ENCODE data around the gene GOLGB1. TPM values are rescaled to one million over a fixed set of nuclear protein-coding genes. Genes with fewer than 3 reads are reported as not detected.
"Not testable (repeated sequence)": the region's sequence is repeated elsewhere in the genome, so short reads cannot be mapped to it uniquely, and the experiment has no call there.

The GOLGB1 gene, protein sequence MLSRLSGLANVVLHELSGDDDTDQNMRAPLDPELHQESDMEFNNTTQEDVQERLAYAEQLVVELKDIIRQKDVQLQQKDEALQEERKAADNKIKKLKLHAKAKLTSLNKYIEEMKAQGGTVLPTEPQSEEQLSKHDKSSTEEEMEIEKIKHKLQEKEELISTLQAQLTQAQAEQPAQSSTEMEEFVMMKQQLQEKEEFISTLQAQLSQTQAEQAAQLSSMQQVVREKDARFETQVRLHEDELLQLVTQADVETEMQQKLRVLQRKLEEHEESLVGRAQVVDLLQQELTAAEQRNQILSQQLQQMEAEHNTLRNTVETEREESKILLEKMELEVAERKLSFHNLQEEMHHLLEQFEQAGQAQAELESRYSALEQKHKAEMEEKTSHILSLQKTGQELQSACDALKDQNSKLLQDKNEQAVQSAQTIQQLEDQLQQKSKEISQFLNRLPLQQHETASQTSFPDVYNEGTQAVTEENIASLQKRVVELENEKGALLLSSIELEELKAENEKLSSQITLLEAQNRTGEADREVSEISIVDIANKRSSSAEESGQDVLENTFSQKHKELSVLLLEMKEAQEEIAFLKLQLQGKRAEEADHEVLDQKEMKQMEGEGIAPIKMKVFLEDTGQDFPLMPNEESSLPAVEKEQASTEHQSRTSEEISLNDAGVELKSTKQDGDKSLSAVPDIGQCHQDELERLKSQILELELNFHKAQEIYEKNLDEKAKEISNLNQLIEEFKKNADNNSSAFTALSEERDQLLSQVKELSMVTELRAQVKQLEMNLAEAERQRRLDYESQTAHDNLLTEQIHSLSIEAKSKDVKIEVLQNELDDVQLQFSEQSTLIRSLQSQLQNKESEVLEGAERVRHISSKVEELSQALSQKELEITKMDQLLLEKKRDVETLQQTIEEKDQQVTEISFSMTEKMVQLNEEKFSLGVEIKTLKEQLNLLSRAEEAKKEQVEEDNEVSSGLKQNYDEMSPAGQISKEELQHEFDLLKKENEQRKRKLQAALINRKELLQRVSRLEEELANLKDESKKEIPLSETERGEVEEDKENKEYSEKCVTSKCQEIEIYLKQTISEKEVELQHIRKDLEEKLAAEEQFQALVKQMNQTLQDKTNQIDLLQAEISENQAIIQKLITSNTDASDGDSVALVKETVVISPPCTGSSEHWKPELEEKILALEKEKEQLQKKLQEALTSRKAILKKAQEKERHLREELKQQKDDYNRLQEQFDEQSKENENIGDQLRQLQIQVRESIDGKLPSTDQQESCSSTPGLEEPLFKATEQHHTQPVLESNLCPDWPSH (N-terminal part only)
- 13.0 TPM for polyA plus RNA-seq (2013, experiment 1 of 2)
- polyA plus RNA-seq (2013, experiment 2 of 2) = 17.4 TPM

DNA sequence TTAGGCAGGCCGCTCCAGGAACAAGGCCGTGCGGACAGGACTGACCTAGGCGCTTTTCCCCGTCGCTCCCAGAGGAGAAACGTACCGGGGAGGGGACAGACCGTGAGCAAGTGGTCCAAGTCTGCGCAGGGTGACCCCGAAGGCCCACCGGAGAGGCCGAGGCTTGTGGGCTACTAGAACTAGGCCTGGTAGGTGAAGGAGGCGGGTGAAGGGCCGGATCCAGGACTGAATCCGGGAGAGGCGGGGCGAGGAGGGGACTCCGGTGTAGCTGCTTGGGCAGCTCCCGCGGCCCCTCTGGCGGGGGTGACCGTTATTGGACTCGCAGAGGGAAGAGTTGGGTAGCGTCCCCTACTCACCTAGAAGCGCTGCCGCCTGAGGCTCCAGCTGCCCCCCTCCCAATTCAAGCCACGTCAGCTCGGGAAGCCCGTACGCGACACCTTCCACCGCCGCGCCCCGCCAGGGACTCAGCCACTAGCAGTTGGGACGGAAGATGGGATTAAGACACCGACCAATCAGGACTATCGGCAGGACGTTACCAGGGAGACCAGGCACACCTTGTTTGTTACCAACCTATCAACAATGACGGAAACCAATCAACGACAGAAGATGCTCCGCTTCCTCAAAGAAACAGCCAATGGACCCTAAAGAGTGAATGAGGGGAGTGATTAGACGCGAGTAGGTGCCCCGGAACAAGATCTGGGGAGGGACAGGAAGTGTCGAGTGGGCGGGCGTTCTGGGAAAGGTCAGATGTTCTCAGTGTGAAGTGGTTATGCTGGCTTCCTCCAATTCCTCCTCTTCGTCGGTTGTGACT lies at the start of gene GOLGB1:
Gene GOLGB1 (minus strand): TSS at position 466 of the 811 bp plus-strand sequence. CDS start 18,770 bp downstream, outside the sequence.
- peak within 1 kb of the TSS; percentile 81 for H3K27ac ChIP-seq (ENCODE audit: low read depth, low read length)
- H3K36me3 ChIP-seq (ENCODE audit: insufficient read depth, low read length) = no peaks in the 10 kb centered on the region
- peaks cover 14% of the 10 kb centered on the region; the same call in 1 of the 2 replicates for H3K4me1 ChIP-seq (ENCODE audit: insufficient read depth, low read length)
- H3K9ac ChIP-seq (ENCODE audit: low read depth, low read length) = peak within 1 kb of the TSS; percentile 92
- H3K9me3 ChIP-seq (ENCODE audit: insufficient read depth, low read depth, low read length) = no peaks in the 10 kb centered on the region
- peaks cover 5% of the 10 kb centered on the region; the same call in 1 of the 2 replicates for H3K27me3 ChIP-seq (ENCODE audit: insufficient read depth, low read length)
- H3K4me3 ChIP-seq (ENCODE audit: low read length) = peak within 1 kb of the TSS; percentile 88
- WGBS = under 1% methylated on average over 51 of the region's 51 CpGs

GRCh38 chr3:121796970-121797369 lies 47.4 kb upstream of the GOLGB1 start:
- no peak overlapping the region for H3K9ac ChIP-seq (ENCODE audit: low read depth, low read length)
- no peaks in the 10 kb centered on the region for H3K27me3 ChIP-seq (ENCODE audit: insufficient read depth, low read length)
- no peak overlapping the region for H3K27ac ChIP-seq (ENCODE audit: low read depth, low read length)
- no CpG with 5 or more reads among the region's 1 CpG for WGBS
- no peaks in the 10 kb centered on the region for H3K4me1 ChIP-seq (ENCODE audit: insufficient read depth, low read length)
- H3K9me3 ChIP-seq (ENCODE audit: insufficient read depth, low read depth, low read length) = no peaks in the 10 kb centered on the region
- H3K4me3 ChIP-seq (ENCODE audit: low read length) = no peak overlapping the region
- peaks cover 70% of the 10 kb centered on the region for H3K36me3 ChIP-seq (ENCODE audit: insufficient read depth, low read length)

DNA sequence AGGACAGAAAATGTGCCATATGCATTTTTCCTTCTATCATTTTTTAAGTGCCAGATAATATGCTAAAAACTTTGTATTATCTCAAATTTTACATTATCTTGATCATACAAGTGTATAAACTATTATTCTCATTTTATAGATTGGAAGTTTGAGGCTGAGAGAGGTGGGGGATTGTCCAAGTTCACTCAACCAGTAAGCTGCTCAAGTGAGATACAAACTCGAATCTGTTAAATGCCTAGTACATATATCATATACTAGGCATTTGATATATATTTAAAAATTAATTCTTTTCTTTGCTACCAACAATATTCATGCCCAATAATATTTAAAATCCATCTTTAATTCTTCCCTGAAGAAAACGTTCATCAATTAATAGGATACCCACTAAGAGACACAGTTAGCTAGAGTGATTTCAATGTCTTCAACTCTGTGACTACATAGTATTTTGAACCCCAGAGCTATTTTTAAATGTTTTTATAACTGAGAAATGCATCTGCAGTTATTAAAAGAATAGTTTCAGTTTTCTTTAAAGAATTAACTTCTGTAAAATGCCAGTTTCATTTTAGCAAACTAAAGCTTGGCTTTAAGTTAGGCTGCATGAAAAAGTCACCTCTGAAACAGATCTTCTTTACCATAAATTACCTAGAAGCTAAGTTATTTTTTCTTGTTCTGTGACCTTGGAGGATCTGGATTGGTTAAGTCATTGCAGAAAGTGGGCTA lies 44.9 kb upstream of the GOLGB1 start:
- WGBS = 100% methylated on average over 1 of the region's 2 CpGs
- Histone ChIP-seq H3K27ac (ENCODE audit: low read depth, low read length) (no peak overlapping the region), H3K4me1 (ENCODE audit: insufficient read depth, low read length) (no peaks in the 10 kb centered on the region), H3K4me3 (ENCODE audit: low read length) (no peak overlapping the region), H3K9me3 (ENCODE audit: insufficient read depth, low read depth, low read length) (no peaks in the 10 kb centered on the region), H3K9ac (ENCODE audit: low read depth, low read length) (no peak overlapping the region), H3K36me3 (ENCODE audit: insufficient read depth, low read length) (peaks cover 70% of the 10 kb centered on the region), H3K27me3 (ENCODE audit: insufficient read depth, low read length) (no peaks in the 10 kb centered on the region)

- H3K9ac ChIP-seq (ENCODE audit: low read depth, low read length) = no peak overlapping the region
- no peak overlapping the region for H3K27ac ChIP-seq (ENCODE audit: low read depth, low read length)
- 93% methylated on average over 3 of the region's 3 CpGs for WGBS
- no peaks in the 10 kb centered on the region for H3K9me3 ChIP-seq (ENCODE audit: insufficient read depth, low read depth, low read length)
- H3K4me1 ChIP-seq (ENCODE audit: insufficient read depth, low read length) = no peaks in the 10 kb centered on the region
- H3K27me3 ChIP-seq (ENCODE audit: insufficient read depth, low read length) = no peaks in the 10 kb centered on the region
- H3K36me3 ChIP-seq (ENCODE audit: insufficient read depth, low read length) = peaks cover 71% of the 10 kb centered on the region
- no peak overlapping the region for H3K4me3 ChIP-seq (ENCODE audit: low read length)
These were observed 43.5 kb upstream of the GOLGB1 start for GRCh38 chr3:121793078-121793477.

DNA sequence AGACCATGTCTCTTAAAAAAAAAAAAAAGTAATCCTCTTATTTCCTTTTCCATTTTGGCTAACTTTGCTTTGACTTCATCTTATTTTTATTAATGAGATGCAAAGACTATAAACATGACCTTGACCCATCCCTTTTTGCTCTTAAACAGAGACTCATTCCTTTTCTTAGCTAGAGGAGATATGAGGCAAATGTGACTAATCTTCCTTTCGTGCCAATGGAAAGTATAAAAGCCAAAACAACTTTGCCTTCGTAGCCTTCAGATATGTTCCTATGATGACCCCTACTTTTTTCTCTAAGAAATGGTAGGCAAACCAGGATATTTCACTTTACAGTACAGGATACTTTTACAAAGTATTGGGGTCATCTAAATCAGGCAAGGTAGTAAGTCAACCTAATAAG lies 36.9 kb upstream of the GOLGB1 start:
- H3K9ac ChIP-seq (ENCODE audit: low read depth, low read length) = no peak overlapping the region
- peaks cover 87% of the 10 kb centered on the region for H3K36me3 ChIP-seq (ENCODE audit: insufficient read depth, low read length)
- H3K4me1 ChIP-seq (ENCODE audit: insufficient read depth, low read length) = no peaks in the 10 kb centered on the region
- no peaks in the 10 kb centered on the region for H3K27me3 ChIP-seq (ENCODE audit: insufficient read depth, low read length)
- no peak overlapping the region for H3K4me3 ChIP-seq (ENCODE audit: low read length)
- WGBS = 97% methylated on average over 2 of the region's 2 CpGs
- no peak overlapping the region for H3K27ac ChIP-seq (ENCODE audit: low read depth, low read length)
- H3K9me3 ChIP-seq (ENCODE audit: insufficient read depth, low read depth, low read length) = no peaks in the 10 kb centered on the region

- 85% methylated on average over 8 of the region's 8 CpGs for WGBS
These were observed 33.2 kb upstream of the GOLGB1 start for GRCh38 chr3:121782784-121783183.

GRCh38 chr3:121781611-121782010 lies 32.1 kb upstream of the GOLGB1 start:
- WGBS = 95% methylated on average over 7 of the region's 7 CpGs
- Histone ChIP-seq H3K27me3 (ENCODE audit: insufficient read depth, low read length) (no peaks in the 10 kb centered on the region), H3K4me3 (ENCODE audit: low read length) (no peak overlapping the region), H3K9ac (ENCODE audit: low read depth, low read length) (no peak overlapping the region), H3K27ac (ENCODE audit: low read depth, low read length) (no peak overlapping the region), H3K9me3 (ENCODE audit: insufficient read depth, low read depth, low read length) (no peaks in the 10 kb centered on the region), H3K36me3 (ENCODE audit: insufficient read depth, low read length) (peaks cover 90% of the 10 kb centered on the region), H3K4me1 (ENCODE audit: insufficient read depth, low read length) (no peaks in the 10 kb centered on the region)

More at GRCh38 chr3:121782784-121783183, 33.2 kb upstream of the GOLGB1 start:
- H3K9me3 ChIP-seq (ENCODE audit: insufficient read depth, low read depth, low read length); H3K27me3 ChIP-seq (ENCODE audit: insufficient read depth, low read length); H3K9ac ChIP-seq (ENCODE audit: low read depth, low read length); H3K4me3 ChIP-seq (ENCODE audit: low read length); H3K4me1 ChIP-seq (ENCODE audit: insufficient read depth, low read length); H3K27ac ChIP-seq (ENCODE audit: low read depth, low read length): not testable (repeated sequence)
- peaks cover 89% of the 10 kb centered on the region for H3K36me3 ChIP-seq (ENCODE audit: insufficient read depth, low read length)

DNA sequence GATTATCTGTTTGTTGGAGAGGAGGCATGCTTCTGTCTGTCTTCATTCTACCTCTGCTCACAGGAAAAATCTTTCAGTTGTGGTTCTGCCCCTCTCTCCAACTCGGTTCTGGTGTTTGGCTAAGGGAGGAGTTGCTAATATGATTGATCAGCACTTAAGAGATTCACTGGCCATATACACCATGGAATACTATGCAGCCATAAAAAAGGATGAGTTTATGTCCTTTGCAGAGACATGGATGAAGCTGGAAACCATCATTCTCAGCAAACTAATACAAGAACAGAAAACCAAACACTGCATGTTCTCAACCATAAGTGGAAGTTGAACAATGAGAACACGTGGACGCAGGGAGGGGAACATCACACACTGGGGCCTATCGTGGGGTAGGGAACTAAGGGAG lies 25.6 kb upstream of the GOLGB1 start:
- H3K27ac ChIP-seq (ENCODE audit: low read depth, low read length); H3K4me1 ChIP-seq (ENCODE audit: insufficient read depth, low read length); H3K9ac ChIP-seq (ENCODE audit: low read depth, low read length); H3K4me3 ChIP-seq (ENCODE audit: low read length); H3K9me3 ChIP-seq (ENCODE audit: insufficient read depth, low read depth, low read length); H3K27me3 ChIP-seq (ENCODE audit: insufficient read depth, low read length): not testable (repeated sequence)
- peaks cover 86% of the 10 kb centered on the region for H3K36me3 ChIP-seq (ENCODE audit: insufficient read depth, low read length)
- WGBS = 93% methylated on average over 3 of the region's 4 CpGs

DNA sequence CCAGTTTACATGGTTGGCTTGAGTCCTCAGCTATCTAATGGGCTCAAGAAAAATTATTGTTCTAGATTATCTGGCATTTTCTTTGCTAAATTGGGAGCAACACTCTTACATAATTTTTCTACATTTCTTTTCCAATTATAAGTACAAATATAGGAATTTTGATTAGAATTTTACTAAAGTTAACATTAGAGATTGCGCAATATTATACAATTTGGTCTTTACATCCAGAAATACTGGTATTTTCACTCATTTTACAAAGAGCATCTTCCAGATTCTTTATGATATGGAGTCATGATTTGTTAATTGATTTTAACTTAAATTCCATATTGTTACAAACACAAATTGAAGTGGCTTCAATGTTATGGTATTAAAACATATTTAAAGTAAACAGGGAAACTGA lies 19.7 kb upstream of the GOLGB1 start:
- Histone ChIP-seq H3K9me3 (ENCODE audit: insufficient read depth, low read depth, low read length) (no peaks in the 10 kb centered on the region), H3K9ac (ENCODE audit: low read depth, low read length) (no peak overlapping the region), H3K27ac (ENCODE audit: low read depth, low read length) (no peak overlapping the region), H3K4me3 (ENCODE audit: low read length) (no peak overlapping the region), H3K27me3 (ENCODE audit: insufficient read depth, low read length) (no peaks in the 10 kb centered on the region), H3K36me3 (ENCODE audit: insufficient read depth, low read length) (peaks cover 47% of the 10 kb centered on the region), H3K4me1 (ENCODE audit: insufficient read depth, low read length) (no peaks in the 10 kb centered on the region)
- no CpG with 5 or more reads among the region's 1 CpG for WGBS

DNA sequence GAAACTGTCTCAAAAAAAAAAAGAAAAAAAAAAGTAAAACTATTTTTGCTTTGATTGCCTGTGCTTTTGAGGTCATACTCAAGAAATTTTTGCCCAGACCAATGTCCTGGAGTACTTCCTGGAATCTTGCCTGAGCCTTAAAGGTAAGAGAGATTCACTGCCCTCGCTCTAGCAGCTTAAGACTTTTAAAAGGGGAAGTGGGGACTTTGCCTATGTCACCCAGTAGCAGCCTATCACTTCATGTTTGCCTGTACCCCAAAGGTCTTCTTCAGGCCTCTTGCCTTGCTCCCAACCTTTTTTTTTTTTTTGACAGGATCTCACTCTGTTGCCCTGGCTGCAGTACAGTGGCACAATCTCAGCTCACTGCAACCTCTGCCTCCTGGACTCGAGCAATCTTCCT lies 18.9 kb upstream of the GOLGB1 start:
- Histone ChIP-seq H3K27ac (ENCODE audit: low read depth, low read length) (no peak overlapping the region), H3K36me3 (ENCODE audit: insufficient read depth, low read length) (peaks cover 39% of the 10 kb centered on the region), H3K9me3 (ENCODE audit: insufficient read depth, low read depth, low read length) (no peaks in the 10 kb centered on the region), H3K4me3 (ENCODE audit: low read length) (no peak overlapping the region), H3K4me1 (ENCODE audit: insufficient read depth, low read length) (no peaks in the 10 kb centered on the region), H3K27me3 (ENCODE audit: insufficient read depth, low read length) (no peaks in the 10 kb centered on the region), H3K9ac (ENCODE audit: low read depth, low read length) (no peak overlapping the region)
- WGBS = 83% methylated on average over 2 of the region's 2 CpGs

Data from HUES64 (cell line).